HFFc6 (cell line): ENCODE measurements around the gene RIF1. TPM values are rescaled to one million over a fixed set of nuclear protein-coding genes. Genes with fewer than 3 reads are reported as not detected.
A peak's percentile ranks its signal among the peaks of the same experiment; 100 is the strongest.

Experiments used
- DNase-seq: peaks from one replicate; pipeline ENCODE4 v3.0.0-alpha.2; 2018
- H3K27ac Mint-ChIP-seq: 2 replicates; pipeline ENCODE4 v1.8.0; 2020; ENCODE audit warnings: mild to moderate bottlenecking, mixed read lengths
- H3K27me3 Mint-ChIP-seq: 2 replicates; pipeline ENCODE4 v1.8.0; 2021; ENCODE audit warnings: mild to moderate bottlenecking, moderate library complexity, mixed read lengths; ENCODE audit not compliant: insufficient read depth
- H3K36me3 Mint-ChIP-seq: 2 replicates; pipeline ENCODE4 v1.8.0; 2021; ENCODE audit warnings: low read depth, mixed read lengths
- H3K4me1 Mint-ChIP-seq: 2 replicates; pipeline ENCODE4 v1.8.0; 2020; ENCODE audit warnings: low read depth, mixed read lengths
- H3K4me3 Mint-ChIP-seq: 2 replicates; pipeline ENCODE4 v1.8.0; 2020; ENCODE audit warnings: mild to moderate bottlenecking, moderate library complexity, mixed read lengths
- H3K9me3 Mint-ChIP-seq: 2 replicates; pipeline ENCODE4 v1.8.0; 2020; ENCODE audit warnings: mild to moderate bottlenecking, mixed read lengths
- CTCF ChIP-seq: fragments of 200-600 bp; sonication (generic); IDR thresholded peaks from 2 replicates; pipeline ENCODE4 v1.5.0; 2021; ENCODE audit warnings: antibody characterized with exemption, mild to moderate bottlenecking
- total RNA-seq, 6 experiments: library from RNA; stranded (reverse); fragmentation: NEBNext Ultra II Directional; extraction: Animal tissue kit (Norgen Biotek cat#: 25700); gene quantifications; 2 replicates in 1 of 6; 3 replicates in 5 of 6; pipeline ENCODE4 v1.2.3, GENCODE V29; 2021

RIF1 gene
- total RNA-seq, 6 experiments from 2014 or later = 26.3 to 34.1 (median 30.0) TPM

- no peak for TF ChIP-seq CTCF
- Mint-ChIP-seq H3K27me3 (no peaks in the 10 kb centered on the region; the same call in 1 of the 2 replicates), H3K9me3 (no peaks in the 10 kb centered on the region), H3K36me3 (no peaks in the 10 kb centered on the region), H3K4me3 (no peak overlapping the region), H3K27ac (no peak overlapping the region), H3K4me1 (peaks cover 4% of the 10 kb centered on the region)
- DNase-seq = no peak
These were observed 109.1 kb downstream of the RIF1 start for GRCh38 chr2:151518802-151519201.

GRCh38 chr2:151520976-151521375 lies 111.3 kb downstream of the RIF1 start:
- no peak for TF ChIP-seq CTCF
- H3K27me3 Mint-ChIP-seq = no peaks in the 10 kb centered on the region; the same call in 1 of the 2 replicates
- H3K27ac Mint-ChIP-seq = no peak overlapping the region
- no peaks in the 10 kb centered on the region for H3K9me3 Mint-ChIP-seq
- no peaks in the 10 kb centered on the region for H3K36me3 Mint-ChIP-seq
- H3K4me3 Mint-ChIP-seq = no peak overlapping the region
- H3K4me1 Mint-ChIP-seq = peaks cover 9% of the 10 kb centered on the region
- no peak for DNase-seq

GRCh38 chr2:151522556-151522955 lies 112.9 kb downstream of the RIF1 start:
- H3K27ac Mint-ChIP-seq = no peak overlapping the region
- peaks cover 9% of the 10 kb centered on the region for H3K4me1 Mint-ChIP-seq
- no peak for DNase-seq
- H3K36me3 Mint-ChIP-seq = no peaks in the 10 kb centered on the region
- no peak for TF ChIP-seq CTCF
- H3K4me3 Mint-ChIP-seq = no peak overlapping the region
- no peaks in the 10 kb centered on the region for H3K9me3 Mint-ChIP-seq
- H3K27me3 Mint-ChIP-seq = peaks cover 8% of the 10 kb centered on the region

- no peak overlapping the region for H3K4me3 Mint-ChIP-seq
- peaks cover 11% of the 10 kb centered on the region for H3K27me3 Mint-ChIP-seq
- no peak for TF ChIP-seq CTCF
- no peaks in the 10 kb centered on the region for H3K9me3 Mint-ChIP-seq
- H3K36me3 Mint-ChIP-seq = no peaks in the 10 kb centered on the region
- no peak overlapping the region for H3K27ac Mint-ChIP-seq
- peaks cover 9% of the 10 kb centered on the region for H3K4me1 Mint-ChIP-seq
- peak; percentile 6 for DNase-seq
These were observed 114.1 kb downstream of the RIF1 start for GRCh38 chr2:151523850-151524249.

- peaks cover 9% of the 10 kb centered on the region for H3K4me1 Mint-ChIP-seq
- H3K27me3 Mint-ChIP-seq = peaks cover 11% of the 10 kb centered on the region
- no peak for TF ChIP-seq CTCF
- no peak for DNase-seq
- H3K4me3 Mint-ChIP-seq = no peak overlapping the region
- H3K27ac Mint-ChIP-seq = no peak overlapping the region
- no peaks in the 10 kb centered on the region for H3K36me3 Mint-ChIP-seq
- no peaks in the 10 kb centered on the region for H3K9me3 Mint-ChIP-seq
These were observed 116.2 kb downstream of the RIF1 start for GRCh38 chr2:151525821-151526373.
